Testis (tissue), 2 donors: ENCODE data around the gene FLNB.

ENCODE experiments used
- POLR2A ChIP-seq: fragments of 450-650 bp; IDR thresholded peaks from one replicate; pipeline ENCODE4 v1.6.1; 2017; ENCODE audit warnings: antibody characterized with exemption, mild to moderate bottlenecking, moderate library complexity
- TF ChIP-seq, protein P1 (sequence below), 3 experiments: fragments of 450-650 bp in 2 of 3; fragments of 200-600 bp in 1 of 3; sonication (generic) in 1 of 3; IDR thresholded peaks; one replicate each; pipeline ENCODE4 v1.5.1; 2016 to 2019; ENCODE audit warnings: antibody characterized with exemption in 3 of 3, mild to moderate bottlenecking in 2 of 3, moderate library complexity in 1 of 3

DNA sequence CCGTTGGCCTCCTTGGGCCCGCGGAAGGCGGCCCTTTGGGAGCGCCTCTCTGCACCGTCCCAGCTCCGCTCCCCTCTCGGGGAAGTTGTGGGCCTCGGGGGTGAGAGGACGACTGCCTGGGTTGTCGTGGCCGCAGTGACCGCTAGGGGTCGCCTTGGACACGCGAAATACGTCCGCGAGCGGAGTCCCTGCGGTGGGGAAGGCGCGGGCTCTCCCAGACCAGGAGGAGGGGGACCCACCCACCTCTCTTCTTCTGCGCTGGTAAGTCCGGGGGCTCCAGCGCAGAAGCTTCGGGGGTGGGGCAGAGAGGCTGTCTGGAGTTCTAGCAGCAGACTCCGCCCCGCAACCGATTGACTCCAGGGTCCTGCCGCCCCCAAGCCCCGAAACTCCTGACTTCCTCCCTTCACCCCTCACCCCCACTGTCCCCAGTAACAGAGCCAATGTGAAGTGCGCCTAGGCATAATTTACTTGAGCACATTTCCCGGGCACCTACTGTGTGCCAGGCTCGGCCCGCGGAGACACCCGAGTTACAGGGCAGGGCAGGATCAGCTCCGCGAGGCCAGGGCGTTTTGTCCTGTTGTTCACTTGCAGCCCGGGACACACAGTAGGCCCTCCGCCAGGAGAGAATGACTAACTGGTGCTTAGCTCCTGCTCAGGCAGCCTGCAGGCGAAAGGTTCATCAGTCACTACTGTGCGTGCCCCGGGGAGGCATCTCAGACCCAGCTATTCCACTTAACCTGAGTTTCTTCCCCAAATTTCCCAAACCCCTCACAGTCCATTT, 169.7 kb downstream of the FLNB start:
- no peak for TF ChIP-seq POLR2A
- TF ChIP-seq, protein P1, sequence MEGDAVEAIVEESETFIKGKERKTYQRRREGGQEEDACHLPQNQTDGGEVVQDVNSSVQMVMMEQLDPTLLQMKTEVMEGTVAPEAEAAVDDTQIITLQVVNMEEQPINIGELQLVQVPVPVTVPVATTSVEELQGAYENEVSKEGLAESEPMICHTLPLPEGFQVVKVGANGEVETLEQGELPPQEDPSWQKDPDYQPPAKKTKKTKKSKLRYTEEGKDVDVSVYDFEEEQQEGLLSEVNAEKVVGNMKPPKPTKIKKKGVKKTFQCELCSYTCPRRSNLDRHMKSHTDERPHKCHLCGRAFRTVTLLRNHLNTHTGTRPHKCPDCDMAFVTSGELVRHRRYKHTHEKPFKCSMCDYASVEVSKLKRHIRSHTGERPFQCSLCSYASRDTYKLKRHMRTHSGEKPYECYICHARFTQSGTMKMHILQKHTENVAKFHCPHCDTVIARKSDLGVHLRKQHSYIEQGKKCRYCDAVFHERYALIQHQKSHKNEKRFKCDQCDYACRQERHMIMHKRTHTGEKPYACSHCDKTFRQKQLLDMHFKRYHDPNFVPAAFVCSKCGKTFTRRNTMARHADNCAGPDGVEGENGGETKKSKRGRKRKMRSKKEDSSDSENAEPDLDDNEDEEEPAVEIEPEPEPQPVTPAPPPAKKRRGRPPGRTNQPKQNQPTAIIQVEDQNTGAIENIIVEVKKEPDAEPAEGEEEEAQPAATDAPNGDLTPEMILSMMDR (IDR thresholded peaks at IDR 0.05): peak; percentile 88 to 94 (median 94)
